Left forelimb (tissue), 1 donor: Measurements from ENCODE around the gene ZNF581.
A peak's percentile ranks its signal among the peaks of the same experiment; 100 is the strongest.

ENCODE experiments used
- DNase-seq: peaks from one replicate; pipeline ENCODE4 v3.0.0-alpha.2; 2018; ENCODE audit warnings: low spot score

The ZNF581 gene, protein sequence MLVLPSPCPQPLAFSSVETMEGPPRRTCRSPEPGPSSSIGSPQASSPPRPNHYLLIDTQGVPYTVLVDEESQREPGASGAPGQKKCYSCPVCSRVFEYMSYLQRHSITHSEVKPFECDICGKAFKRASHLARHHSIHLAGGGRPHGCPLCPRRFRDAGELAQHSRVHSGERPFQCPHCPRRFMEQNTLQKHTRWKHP

GRCh38 chr19:55643003-55643886, at the start of gene ZNF581:
TSS of gene ZNF581 (plus strand) at chr19:55643649. CDS start at chr19:55644572, 923 bp downstream.
- DNase-seq, result peak; percentile 83

DNA sequence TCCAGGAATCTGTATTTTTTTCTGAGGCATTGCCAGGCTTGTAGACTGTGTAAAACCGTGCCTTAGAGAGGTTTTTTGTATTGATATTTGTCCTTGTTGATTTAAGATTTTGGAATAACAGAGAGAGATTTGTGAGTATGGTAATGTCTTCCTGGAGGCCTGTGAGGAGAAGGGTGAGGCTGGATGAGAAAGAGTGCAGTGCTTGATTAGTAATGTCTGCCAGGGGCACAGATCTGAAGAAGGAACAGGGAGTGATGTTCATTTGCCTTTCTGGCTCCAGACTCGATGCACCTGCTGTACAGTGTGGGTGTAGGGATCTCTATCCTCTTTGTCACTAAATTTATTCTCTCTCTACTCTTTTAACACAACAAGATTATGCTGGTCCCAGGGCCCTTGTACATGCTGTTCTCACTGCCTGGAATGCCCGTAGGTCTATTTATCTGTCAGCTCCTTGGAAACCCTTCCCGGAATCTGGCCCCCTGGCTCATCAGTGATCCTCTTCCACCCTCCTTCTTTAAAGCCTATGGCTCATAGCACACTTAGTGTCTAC, 48.4 kb upstream of the ZNF581 start:
- no peak for DNase-seq

DNA sequence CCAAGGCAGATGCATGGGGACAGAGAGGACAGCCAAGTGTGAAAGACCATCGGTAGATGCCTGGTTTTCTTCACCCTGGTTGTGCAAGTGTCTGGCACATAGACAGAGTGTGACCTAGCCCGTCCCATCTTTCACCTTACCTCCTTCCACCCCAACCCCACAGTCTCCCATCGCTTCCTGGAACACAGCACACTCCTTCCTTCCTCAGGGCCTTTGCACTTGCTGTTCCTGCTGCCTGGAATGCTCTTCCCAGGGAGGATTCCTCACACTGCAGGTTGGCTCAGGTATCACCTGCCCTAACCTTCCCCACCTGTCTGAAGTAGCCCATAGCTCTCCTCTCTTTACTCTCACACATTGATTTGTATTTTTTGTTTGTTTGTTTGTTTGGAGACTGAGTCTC, 47.1 kb upstream of the ZNF581 start:
- DNase-seq, result no peak

GRCh38 chr19:55597501-55597921, 45.9 kb upstream of the ZNF581 start:
- no peak for DNase-seq

- no peak for DNase-seq
Observed at GRCh38 chr19:55598034-55598433, 45.4 kb upstream of the ZNF581 start.

DNA sequence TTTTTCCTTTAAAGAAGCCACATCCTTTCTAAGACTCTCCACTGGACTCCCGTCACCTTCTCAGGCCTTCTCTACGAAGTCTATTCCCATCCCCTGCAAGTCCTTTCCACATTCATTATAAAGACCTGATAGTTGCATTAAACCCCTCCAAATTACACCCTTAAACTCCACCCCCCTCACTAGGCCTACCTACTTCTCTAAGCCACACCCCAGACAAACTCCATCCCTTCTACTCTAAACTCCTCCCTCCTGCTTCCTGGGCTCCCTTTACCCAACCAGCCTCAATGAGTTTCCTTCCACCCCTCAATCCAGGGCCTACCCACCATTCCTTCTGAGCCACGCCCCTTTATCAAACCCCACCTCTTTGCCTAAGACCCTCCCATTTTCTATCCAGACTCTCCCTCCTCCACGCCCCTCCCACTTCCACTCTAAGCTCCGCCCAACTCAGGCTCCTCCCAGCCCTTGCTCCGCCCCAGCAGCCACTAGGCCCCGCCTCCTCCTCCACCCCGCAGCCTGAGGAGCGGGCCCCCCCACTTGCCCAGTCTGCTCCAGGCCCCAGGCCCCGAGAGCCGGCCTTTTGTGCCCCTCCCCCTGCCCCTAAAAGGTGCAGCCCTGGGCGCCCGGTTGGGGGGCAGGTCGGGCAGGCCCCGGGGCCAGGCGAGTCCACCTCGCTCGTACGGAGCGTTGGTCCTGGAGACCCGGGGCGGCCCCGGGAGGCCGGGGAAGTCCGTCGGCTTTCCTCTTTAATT, 44.6 kb upstream of the ZNF581 start:
- DNase-seq, result peak; percentile 95

DNA sequence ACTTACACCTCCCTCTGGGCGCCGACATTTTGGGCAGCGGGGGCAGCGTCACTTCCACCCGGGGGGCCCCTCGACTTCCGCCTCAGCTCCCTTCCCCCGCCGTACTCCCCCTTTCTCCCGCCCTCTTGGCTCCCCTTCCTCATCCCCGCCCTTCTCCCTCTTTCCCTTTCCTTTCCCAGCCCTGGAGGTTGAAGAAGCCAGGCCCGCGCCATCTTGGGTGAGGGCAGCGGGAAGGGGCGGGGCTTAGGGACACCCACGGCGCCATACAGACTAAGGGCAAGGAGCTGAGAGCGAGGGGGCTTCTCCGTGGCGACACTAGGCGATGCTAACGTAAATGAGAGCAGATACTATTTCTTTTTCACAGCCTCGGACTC, 44.0 kb upstream of the ZNF581 start, which contains the start of gene FIZ1:
TSS of gene FIZ1 (minus strand) at position 50 of the 374 bp plus-strand sequence. CDS start 1,652 bp downstream, outside the sequence.
- DNase-seq, result peak; percentile 100

DNA sequence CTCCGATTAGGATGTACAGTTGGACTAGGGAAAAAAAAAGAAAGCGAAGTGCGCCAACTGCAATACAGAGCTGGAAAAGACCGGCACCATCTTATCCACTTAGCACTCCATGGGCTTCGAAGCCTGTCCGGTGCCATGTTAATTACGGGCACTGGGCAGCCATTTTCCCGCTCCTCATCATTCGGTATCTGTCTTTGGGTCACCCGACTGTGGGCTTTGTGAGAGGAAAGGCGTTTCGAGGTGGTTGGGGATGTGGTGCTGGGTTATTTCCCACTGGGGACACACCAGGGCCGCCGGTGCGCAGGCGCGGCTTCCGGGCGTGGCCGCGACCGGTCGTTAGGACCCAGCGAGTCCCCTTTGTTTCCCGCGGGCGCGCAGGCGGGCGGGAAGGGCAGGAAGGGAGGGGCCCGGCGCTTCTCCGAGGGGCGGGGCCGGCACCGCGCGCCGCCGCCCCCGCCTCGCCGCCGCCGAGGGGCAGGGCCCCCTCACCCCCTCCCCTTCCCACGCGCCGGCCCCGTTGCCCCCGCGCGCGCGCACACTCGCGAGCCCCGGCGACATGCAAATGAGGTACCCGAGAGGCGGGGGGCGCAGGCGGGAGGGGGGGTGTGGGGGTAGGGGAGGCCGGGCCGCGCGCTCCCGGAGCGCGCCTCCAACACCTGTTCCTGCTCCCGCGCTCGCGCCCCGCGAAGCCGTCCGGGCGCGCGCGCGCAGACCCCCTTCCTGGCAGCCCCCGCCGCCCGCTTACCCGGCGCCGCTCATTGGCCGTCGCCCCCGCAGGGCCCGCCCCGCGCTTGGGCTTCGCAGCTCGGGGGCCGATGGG, 43.4 kb upstream of the ZNF581 start, which contains the start of gene ZNF524:
TSS of gene ZNF524 (plus strand) at position 447 of the 820 bp plus-strand sequence. CDS start 1,825 bp downstream, outside the sequence.
- peak; percentile 95 for DNase-seq

- no peak for DNase-seq
Observed at GRCh38 chr19:55600662-55601028, 42.8 kb upstream of the ZNF581 start.

DNA sequence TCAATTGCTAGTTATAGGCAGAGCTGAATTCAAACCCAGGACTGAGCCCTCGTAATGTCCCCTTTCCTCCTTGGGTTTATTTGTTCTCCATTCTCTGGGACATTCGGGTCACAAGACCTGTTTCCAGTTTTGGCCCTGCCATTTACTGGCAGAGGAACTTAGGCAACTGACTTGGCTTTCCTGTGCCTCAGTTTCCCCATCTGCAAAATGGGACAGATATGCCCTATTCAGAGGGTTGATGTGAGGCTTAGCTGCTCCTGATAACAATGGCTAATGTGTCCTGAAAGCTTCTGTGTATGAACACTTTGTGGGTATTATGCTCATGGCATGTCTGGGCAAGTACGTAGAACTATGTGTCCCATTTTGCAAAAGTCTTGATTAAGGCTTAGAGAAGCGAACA, 42.4 kb upstream of the ZNF581 start:
- no peak for DNase-seq

GRCh38 chr19:55602104-55603001, 41.1 kb upstream of the ZNF581 start:
- no peak for DNase-seq

- DNase-seq, result no peak
Observed at GRCh38 chr19:55603115-55603514, 40.3 kb upstream of the ZNF581 start.

DNA sequence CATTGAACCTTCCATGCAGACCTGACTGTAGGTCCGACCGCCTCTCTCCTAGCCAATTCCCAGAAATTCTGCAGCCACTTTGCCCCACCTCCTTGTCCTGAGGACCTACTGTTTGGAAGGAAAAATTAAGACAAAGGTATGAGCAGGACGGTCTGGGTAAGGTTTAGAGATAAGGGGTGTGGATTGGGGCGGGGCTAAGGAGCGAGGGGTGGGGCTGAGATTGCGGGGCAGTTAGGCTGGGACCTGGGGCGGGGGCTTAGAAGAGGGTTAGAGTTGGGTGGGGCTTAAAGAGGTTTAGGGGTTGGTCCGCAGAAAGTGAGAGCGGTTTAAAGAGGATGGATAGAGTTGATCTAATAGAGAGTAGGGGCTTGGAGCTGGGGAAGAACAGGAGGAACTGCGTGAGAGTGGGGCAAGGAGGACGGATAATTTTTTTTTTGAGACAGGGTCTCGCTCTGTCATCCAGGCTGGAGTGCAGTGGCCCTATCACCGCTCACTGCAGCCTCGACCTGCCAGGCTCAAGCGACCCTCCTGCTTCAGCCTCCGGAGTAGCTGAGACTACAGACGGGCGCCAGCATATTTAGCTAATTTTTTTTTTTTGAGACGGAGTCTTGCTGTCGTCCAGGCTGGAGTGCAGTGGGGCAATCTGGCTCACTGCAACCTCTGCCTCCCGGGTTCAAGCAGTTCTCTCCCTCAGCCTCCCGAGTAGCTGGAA, 39.7 kb upstream of the ZNF581 start:
- no peak for DNase-seq

DNA sequence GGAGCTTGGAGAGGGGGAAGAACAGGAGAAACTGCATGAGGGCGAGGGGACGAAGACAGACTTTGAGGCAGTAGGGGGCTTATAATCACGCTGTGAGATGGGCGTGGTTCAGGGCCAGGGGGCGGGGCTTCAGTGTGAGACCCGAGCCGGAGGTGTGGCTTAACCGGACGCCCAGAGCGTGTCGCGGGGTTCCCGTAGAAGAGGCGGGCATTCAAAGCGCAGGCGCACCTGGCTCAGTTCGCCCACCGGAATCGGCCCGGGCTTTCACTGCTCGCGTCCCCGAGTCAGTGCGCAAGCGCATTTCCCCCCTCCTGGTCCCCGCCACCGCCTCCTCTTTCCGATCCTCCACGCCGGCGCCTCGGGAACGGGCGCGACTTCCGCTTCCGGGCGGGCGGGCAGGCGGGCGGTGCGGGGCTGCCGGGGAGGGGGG, 38.2 kb upstream of the ZNF581 start:
- peak; percentile 99 for DNase-seq

DNA sequence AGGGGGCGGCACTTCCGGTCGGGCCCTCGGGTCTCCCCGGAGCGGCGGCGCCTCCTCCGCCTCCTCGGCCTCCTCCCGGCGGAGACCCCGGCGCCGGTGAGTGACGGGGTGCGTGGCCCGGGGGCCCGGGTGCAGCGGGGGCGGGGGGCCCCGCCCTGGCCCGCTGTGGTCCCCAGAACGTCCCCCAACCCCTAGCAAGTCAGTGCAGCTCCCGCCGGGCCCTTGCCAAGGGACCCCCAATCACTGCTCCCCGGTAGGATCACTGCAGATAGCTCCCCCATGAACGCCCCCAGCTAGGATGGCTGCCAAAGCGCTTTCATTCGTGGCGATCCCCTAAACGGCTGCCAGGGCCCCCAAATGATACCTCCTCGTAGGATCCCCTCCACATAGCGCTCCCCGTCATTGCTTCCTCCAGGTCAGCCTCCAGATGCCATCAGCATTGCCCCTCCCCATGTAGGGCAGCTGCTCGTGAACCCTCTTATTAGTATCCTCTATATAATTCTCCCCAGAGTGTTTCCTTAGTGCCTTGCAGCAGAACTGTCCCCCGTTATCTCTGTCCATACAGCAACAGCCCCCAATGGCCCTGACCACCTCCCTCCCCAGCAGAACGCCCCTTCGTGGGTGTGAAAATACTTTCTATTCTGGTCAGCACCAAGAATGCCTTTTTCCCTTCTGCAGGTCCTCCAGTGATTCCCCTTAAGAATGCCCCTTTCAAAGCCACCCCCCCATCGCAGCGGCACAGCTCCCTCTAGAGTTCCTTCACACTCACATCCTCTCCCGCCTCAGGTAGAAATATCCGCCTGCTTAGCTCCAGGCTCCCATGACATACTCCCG, 37.6 kb upstream of the ZNF581 start, which contains the start of gene ZNF865:
TSS of gene ZNF865 (plus strand) at position 11 of the 834 bp plus-strand sequence. CDS start 7,972 bp downstream, outside the sequence.
- peak; percentile 79 for DNase-seq

DNA sequence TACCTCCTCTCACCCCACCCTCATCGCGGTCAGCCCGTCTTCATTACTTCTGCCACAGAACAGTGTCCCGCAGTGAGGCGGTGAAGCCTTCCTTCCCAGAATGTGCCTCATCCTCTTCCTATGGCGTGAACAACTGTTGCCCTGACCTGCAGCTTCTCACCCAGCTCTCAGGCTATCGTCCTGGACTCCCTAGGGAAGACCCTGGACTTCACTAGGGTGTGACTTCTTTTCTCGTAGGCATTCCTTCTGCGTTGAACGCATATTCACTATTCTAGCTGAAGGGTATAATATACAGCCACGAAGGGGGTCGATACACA, 37.0 kb upstream of the ZNF581 start:
- no peak for DNase-seq

GRCh38 chr19:55606817-55607216, 36.6 kb upstream of the ZNF581 start:
- no peak for DNase-seq

- no peak for DNase-seq
Observed at GRCh38 chr19:55609326-55609725, 34.1 kb upstream of the ZNF581 start.
